Endothelial cell of umbilical vein (primary cell): ENCODE data around the gene SLC41A3.

ENCODE experiments used
- EZH2 ChIP-seq: IDR thresholded peaks from 2 replicates; pipeline ENCODE4 v1.6.1; 2012; ENCODE audit warnings: borderline replicate concordance, low read depth, mild to moderate bottlenecking, moderate library complexity, low read length, inconsistent platforms; ENCODE audit not compliant: severe bottlenecking
- FOS ChIP-seq: IDR thresholded peaks from 2 replicates; pipeline ENCODE4 v1.6.1; 2011; ENCODE audit warnings: mild to moderate bottlenecking, low read length, moderate library complexity, borderline replicate concordance; ENCODE audit not compliant: insufficient read depth
- JUN ChIP-seq: IDR thresholded peaks from 2 replicates; pipeline ENCODE4 v1.6.1; 2011; ENCODE audit warnings: borderline replicate concordance, low read depth; ENCODE audit not compliant: insufficient read length, insufficient read depth
- MYC ChIP-seq: IDR thresholded peaks from one replicate; pipeline ENCODE4 v1.6.1; 2011; ENCODE audit warnings: mild to moderate bottlenecking, low read depth, low read length
- POLR2A ChIP-seq: IDR thresholded peaks from 2 replicates; pipeline ENCODE4 v1.6.1; 2012; ENCODE audit warnings: low read depth, mild to moderate bottlenecking, control low read depth, low read length
- POLR2AphosphoS5 ChIP-seq: IDR thresholded peaks from 2 replicates; pipeline ENCODE4 v1.6.1; 2012; ENCODE audit warnings: low read depth, mild to moderate bottlenecking, control low read depth, low read length, moderate library complexity; ENCODE audit not compliant: insufficient read depth
- TF ChIP-seq, protein P1 (sequence below), 2 donors: IDR thresholded peaks; 1 replicate in 1 of 2; 2 replicates in 1 of 2; pipeline ENCODE4 v1.5.1; 2011; ENCODE audit warnings: low read length in 2 of 2, mild to moderate bottlenecking in 2 of 2, moderate library complexity in 2 of 2, control low read depth in 1 of 2, inconsistent platforms in 1 of 2, low read depth in 1 of 2; ENCODE audit not compliant: insufficient read depth in 1 of 2; ENCODE audit errors: extremely low read depth in 1 of 2

DNA sequence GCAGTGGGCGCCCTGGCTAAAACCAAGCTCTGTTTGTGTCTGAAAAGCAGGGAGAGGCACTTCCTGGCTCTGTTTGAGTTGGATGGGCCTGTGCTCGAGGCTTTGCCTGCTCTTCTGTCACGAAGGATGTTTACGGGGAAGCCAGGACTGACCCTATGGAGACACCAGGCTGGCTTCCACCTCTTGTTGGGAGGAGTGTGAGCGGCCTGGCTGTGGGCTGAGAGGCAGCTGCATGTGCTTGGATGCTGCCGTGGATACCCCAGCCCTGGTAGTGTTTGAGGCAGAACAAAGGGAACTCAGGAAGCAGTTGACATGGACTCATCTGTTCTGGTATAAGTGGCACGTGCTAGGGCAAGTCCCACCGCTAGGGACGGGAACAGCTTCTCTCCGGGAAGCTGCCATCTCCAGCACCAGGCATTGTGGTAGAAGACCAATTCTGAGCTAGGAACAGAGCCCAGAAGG, 17.6 kb upstream of the SLC41A3 start:
- TF ChIP-seq, protein P1, sequence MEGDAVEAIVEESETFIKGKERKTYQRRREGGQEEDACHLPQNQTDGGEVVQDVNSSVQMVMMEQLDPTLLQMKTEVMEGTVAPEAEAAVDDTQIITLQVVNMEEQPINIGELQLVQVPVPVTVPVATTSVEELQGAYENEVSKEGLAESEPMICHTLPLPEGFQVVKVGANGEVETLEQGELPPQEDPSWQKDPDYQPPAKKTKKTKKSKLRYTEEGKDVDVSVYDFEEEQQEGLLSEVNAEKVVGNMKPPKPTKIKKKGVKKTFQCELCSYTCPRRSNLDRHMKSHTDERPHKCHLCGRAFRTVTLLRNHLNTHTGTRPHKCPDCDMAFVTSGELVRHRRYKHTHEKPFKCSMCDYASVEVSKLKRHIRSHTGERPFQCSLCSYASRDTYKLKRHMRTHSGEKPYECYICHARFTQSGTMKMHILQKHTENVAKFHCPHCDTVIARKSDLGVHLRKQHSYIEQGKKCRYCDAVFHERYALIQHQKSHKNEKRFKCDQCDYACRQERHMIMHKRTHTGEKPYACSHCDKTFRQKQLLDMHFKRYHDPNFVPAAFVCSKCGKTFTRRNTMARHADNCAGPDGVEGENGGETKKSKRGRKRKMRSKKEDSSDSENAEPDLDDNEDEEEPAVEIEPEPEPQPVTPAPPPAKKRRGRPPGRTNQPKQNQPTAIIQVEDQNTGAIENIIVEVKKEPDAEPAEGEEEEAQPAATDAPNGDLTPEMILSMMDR (IDR thresholded peaks at IDR 0.05; ENCODE audit: extremely low read depth in 1 of 2, insufficient read depth in 1 of 2, low read depth in 1 of 2, low read length in 2 of 2): peak in 1 of 2 donors; percentile 44
- TF ChIP-seq POLR2A (no peak), MYC (no peak), FOS (no peak), POLR2AphosphoS5 (no peak), JUN (no peak), EZH2 (no peak)
